Panc1 (cell line): ENCODE measurements around the gene IKZF4. TPM values are rescaled to one million over a fixed set of nuclear protein-coding genes. Genes with fewer than 3 reads are reported as not detected.

Experiments
- ATAC-seq: fragments of 200-7000 bp; cut with Tn5 transposase; 2 replicates; pipeline ENCODE4 v1.9.1; 2020; ENCODE audit warnings: mild to moderate bottlenecking, moderate library complexity
- BruUV-seq: library from RNA; stranded (reverse); fragments of 400-500 nt; replicated peaks from 2 replicates; lab custom pipeline; 2021; lab: Mats Ljungman, UMichigan
- CTCF ChIA-PET: fragments of 300-600 bp; sonication (Branson Sonifier 250); formaldehyde crosslinking; loops from one replicate; lab custom pipeline; 2022; ENCODE audit warnings: antibody characterized with exemption; lab: Charles Lee
- POLR2A ChIA-PET: fragments of 300-600 bp; sonication (Branson Sonifier 250); formaldehyde crosslinking; loops from one replicate; lab custom pipeline; 2022; ENCODE audit warnings: antibody characterized with exemption; lab: Charles Lee
- DNase-seq: peaks from one replicate; pipeline ENCODE4 v3.0.0-alpha.2; 2010; ENCODE audit warnings: low read depth, low spot score
- H3K27ac ChIP-seq: 2 replicates; pipeline ENCODE4 v1.5.1; 2011; ENCODE audit warnings: mild to moderate bottlenecking, low read length, inconsistent platforms
- H3K27me3 ChIP-seq: fragments of 200-500 bp; sonication (Bioruptor generic); 2 replicates; pipeline ENCODE4 v1.6.0; 2014; ENCODE audit warnings: low read length, inconsistent platforms; ENCODE audit not compliant: control insufficient read depth, insufficient read depth
- H3K36me3 ChIP-seq: fragments of 200-500 bp; sonication (Bioruptor generic); 2 replicates; pipeline ENCODE4 v1.5.1; 2014; ENCODE audit warnings: inconsistent platforms, mild to moderate bottlenecking, low read length, moderate library complexity; ENCODE audit not compliant: control insufficient read depth, insufficient read depth
- H3K4me1 ChIP-seq: 2 replicates; pipeline ENCODE4 v1.5.1; 2011; ENCODE audit warnings: inconsistent platforms, mild to moderate bottlenecking, low read length, moderate library complexity; ENCODE audit not compliant: control insufficient read depth, insufficient read depth
- H3K4me3 ChIP-seq, 2 experiments: 2 replicates each; pipeline ENCODE4 v1.5.1; 2011 to 2012; ENCODE audit warnings: low read depth in 2 of 2, low read length in 2 of 2, mild to moderate bottlenecking in 2 of 2, inconsistent platforms in 1 of 2, moderate library complexity in 1 of 2
- H3K9me3 ChIP-seq: fragments of 200-500 bp; sonication (Bioruptor generic); 2 replicates; pipeline ENCODE4 v1.5.1; 2014; ENCODE audit warnings: low read depth, mild to moderate bottlenecking, inconsistent platforms, low read length, moderate library complexity; ENCODE audit not compliant: control insufficient read depth, insufficient read depth
- CTCF ChIP-seq: fragments of 450-650 bp; IDR thresholded peaks from 2 replicates; pipeline ENCODE4 v1.5.1; 2017; ENCODE audit warnings: mild to moderate bottlenecking
- POLR2AphosphoS5 ChIP-seq: IDR thresholded peaks from 2 replicates; pipeline ENCODE4 v1.6.1; 2012; ENCODE audit warnings: mild to moderate bottlenecking, low read depth, low read length, moderate library complexity
- REST ChIP-seq, 2 experiments: IDR thresholded peaks; 2 replicates each; pipeline ENCODE4 v1.6.1; 2011 to 2012; ENCODE audit warnings: low read depth in 2 of 2, control low read depth in 1 of 2, low read length in 1 of 2, mild to moderate bottlenecking in 1 of 2, moderate library complexity in 1 of 2; ENCODE audit not compliant: insufficient read depth in 1 of 2
- SIN3A ChIP-seq: IDR thresholded peaks from 2 replicates; pipeline ENCODE4 v1.6.1; 2012; ENCODE audit warnings: low read depth, mild to moderate bottlenecking, low read length, moderate library complexity, borderline replicate concordance; ENCODE audit not compliant: insufficient read depth
- TCF7L2 ChIP-seq: IDR thresholded peaks from 2 replicates; pipeline ENCODE4 v1.6.1; 2011; ENCODE audit warnings: mild to moderate bottlenecking, low read depth, low read length, inconsistent platforms
- in situ Hi-C: cut with HindIII; loops from 2 replicates; pipeline ENCODE4 v1.10.0; 2016; ENCODE audit warnings: low sequenced_read_pairs, low pct_unique_long_range_greater_than_20kb
- intact Hi-C: fragments of 100-400 bp; cut with micrococcal nuclease; formaldehyde crosslinking; loops from one replicate; pipeline ENCODE4 v1.10.0; 2022; ENCODE audit not compliant: unreplicated experiment
- total RNA-seq: library from RNA; stranded (reverse); gene quantifications from one replicate; pipeline ENCODE4 v1.2.1, GENCODE V29; 2021; ENCODE audit not compliant: unreplicated experiment

IKZF4 gene
- total RNA-seq, 1 experiment from 2014 or later, result 6.9 TPM

GRCh38 chr12:55995366-55995765 lies 25.5 kb upstream of the IKZF4 start:
- peaks cover 13% of the 10 kb centered on the region for H3K36me3 ChIP-seq
- no peak for DNase-seq
- no TSS peak for BruUV-seq
- CTCF ChIA-PET, result interaction anchor here (0.6 to 1.5 kb wide), 5 partner anchors 12 to 257 kb away, joined by 3 to 8 read pairs (median 3); partner anchors contain the start of gene RAB5B
- H3K27ac ChIP-seq, result no peak overlapping the region
- POLR2A ChIA-PET, result no interaction called here
- H3K9me3 ChIP-seq, result no peaks in the 10 kb centered on the region
- intact Hi-C loops (loop anchor here (5.0 kb wide), 1 partner anchor 47 kb away; the partner anchor contains the start of gene RPS26), in situ Hi-C loops (no loop called here)
- no peaks in the 10 kb centered on the region for H3K27me3 ChIP-seq
- no peaks in the 10 kb centered on the region for H3K4me1 ChIP-seq
- ATAC-seq, result no peak
- TF ChIP-seq CTCF (no peak), TCF7L2 (no peak), REST (IDR thresholded peaks at IDR 0.05; ENCODE audit: insufficient read depth in 1 of 2, low read depth in 2 of 2, low read length in 1 of 2) (no peak), SIN3A (no peak), POLR2AphosphoS5 (no peak)
- H3K4me3 ChIP-seq, result no peak overlapping the region

GRCh38 chr12:55996201-55996714 lies 24.6 kb upstream of the IKZF4 start:
- no peak for TF ChIP-seq TCF7L2
- TF ChIP-seq SIN3A, result no peak
- no peak for TF ChIP-seq REST (IDR thresholded peaks at IDR 0.05; ENCODE audit: insufficient read depth in 1 of 2, low read depth in 2 of 2, low read length in 1 of 2)
- no peak for TF ChIP-seq POLR2AphosphoS5
- TF ChIP-seq CTCF, result peak; percentile 87
- ATAC-seq, result peak; percentile 23; the same call in 1 of the 2 replicates
- in situ Hi-C loops (no loop called here), intact Hi-C loops (loop anchor here (2.0 to 5.0 kb wide), 2 partner anchors 33 to 46 kb away; partner anchors contain the start of gene RPS26)
- H3K36me3 ChIP-seq, result peaks cover 5% of the 10 kb centered on the region
- no peaks in the 10 kb centered on the region for H3K9me3 ChIP-seq
- peak overlapping the region; percentile 88 to 98 for H3K4me3 ChIP-seq
- H3K27ac ChIP-seq, result peak overlapping the region; percentile 90
- H3K27me3 ChIP-seq, result no peaks in the 10 kb centered on the region
- POLR2A ChIA-PET, result no interaction called here
- no peaks in the 10 kb centered on the region for H3K4me1 ChIP-seq
- BruUV-seq, result no TSS peak
- CTCF ChIA-PET, result interaction anchor here (0.6 to 1.9 kb wide), 14 partner anchors 12 to 267 kb away, joined by 3 to 12 read pairs (median 5); partner anchors contain the start of gene RAB5B
- DNase-seq, result peak; percentile 43
